OCI-LY1 (cell line): ENCODE measurements around the gene SLC22A23.

Source experiments
- EZH2 ChIP-seq: fragments of 200-600 bp; sonication (generic), shearing (Covaris generic); IDR thresholded peaks from 2 replicates; pipeline ENCODE4 v1.8.0; 2017; ENCODE audit warnings: borderline replicate concordance, mixed run types, mild to moderate bottlenecking, antibody characterized with exemption, low read length, moderate library complexity, mixed read lengths
- TF ChIP-seq, protein P1 (sequence below): fragments of 200-600 bp; sonication (generic), shearing (Covaris generic); IDR thresholded peaks from 2 replicates; pipeline ENCODE4 v1.5.1; 2017; ENCODE audit warnings: mild to moderate bottlenecking, antibody characterized with exemption, low read length, moderate library complexity, mixed read lengths

DNA sequence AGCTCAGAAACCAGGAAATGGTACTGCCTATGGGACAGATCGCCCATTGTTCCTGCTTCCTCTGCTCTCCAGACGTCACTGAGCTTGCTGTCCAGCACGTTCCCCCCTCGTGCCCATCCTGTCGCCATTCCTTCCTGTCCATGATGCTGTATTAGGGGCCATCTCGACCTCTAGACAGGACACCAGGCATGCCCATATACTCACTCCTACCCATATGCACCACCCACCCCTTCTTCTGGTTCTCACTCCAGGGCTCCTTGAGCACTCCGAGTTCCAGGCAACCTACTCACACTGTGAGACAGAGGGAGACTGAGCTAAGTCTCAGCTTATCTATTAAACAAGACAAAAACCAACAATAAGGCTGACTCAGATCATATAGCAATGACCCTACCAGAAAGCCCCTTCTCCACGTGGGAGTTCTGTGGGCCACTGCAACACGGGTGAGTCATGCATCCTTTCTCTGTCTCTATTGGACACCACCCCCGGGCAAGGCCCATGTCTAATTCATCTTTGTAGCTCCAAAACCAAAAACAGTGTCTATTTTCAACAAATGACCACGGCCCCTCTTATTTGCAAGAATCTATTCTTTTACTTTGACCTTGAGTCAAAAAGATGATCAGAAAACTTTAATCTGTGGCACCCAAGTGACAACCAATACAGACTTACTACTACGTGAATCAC, 132.4 kb downstream of the SLC22A23 start:
- TF ChIP-seq, protein P1, sequence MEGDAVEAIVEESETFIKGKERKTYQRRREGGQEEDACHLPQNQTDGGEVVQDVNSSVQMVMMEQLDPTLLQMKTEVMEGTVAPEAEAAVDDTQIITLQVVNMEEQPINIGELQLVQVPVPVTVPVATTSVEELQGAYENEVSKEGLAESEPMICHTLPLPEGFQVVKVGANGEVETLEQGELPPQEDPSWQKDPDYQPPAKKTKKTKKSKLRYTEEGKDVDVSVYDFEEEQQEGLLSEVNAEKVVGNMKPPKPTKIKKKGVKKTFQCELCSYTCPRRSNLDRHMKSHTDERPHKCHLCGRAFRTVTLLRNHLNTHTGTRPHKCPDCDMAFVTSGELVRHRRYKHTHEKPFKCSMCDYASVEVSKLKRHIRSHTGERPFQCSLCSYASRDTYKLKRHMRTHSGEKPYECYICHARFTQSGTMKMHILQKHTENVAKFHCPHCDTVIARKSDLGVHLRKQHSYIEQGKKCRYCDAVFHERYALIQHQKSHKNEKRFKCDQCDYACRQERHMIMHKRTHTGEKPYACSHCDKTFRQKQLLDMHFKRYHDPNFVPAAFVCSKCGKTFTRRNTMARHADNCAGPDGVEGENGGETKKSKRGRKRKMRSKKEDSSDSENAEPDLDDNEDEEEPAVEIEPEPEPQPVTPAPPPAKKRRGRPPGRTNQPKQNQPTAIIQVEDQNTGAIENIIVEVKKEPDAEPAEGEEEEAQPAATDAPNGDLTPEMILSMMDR, result no peak
- TF ChIP-seq EZH2, result no peak
